OCI-M1 (cell line): Measurements from ENCODE around the gene STEAP3.

Experiments
- DNase-seq: peaks from one replicate; lab custom pipeline; 2025; lab: John Stamatoyannopoulos, UW

STEAP3 gene

GRCh38 chr2:119292226-119292625 is 68.6 kb downstream of the STEAP3 start:
- DNase-seq: no peak

- DNase-seq: no peak
Observed at GRCh38 chr2:119293254-119293653, 69.6 kb downstream of the STEAP3 start.

GRCh38 chr2:119293900-119294299 is 70.3 kb downstream of the STEAP3 start:
- no peak for DNase-seq

GRCh38 chr2:119294671-119295070 is 71.0 kb downstream of the STEAP3 start:
- DNase-seq: no peak

GRCh38 chr2:119295688-119296375 is 72.2 kb downstream of the STEAP3 start:
- no peak for DNase-seq

- DNase-seq: no peak
Observed at GRCh38 chr2:119301413-119301812, 77.8 kb downstream of the STEAP3 start.

- no peak for DNase-seq
Observed at GRCh38 chr2:119304847-119305246, 81.2 kb downstream of the STEAP3 start.

- DNase-seq: no peak
Observed at GRCh38 chr2:119305497-119306195, 82.0 kb downstream of the STEAP3 start.

- DNase-seq: no peak
Observed at GRCh38 chr2:119306196-119306590, 82.6 kb downstream of the STEAP3 start.

GRCh38 chr2:119307419-119308140 is 83.9 kb downstream of the STEAP3 start:
- no peak for DNase-seq

- DNase-seq: no peak
Observed at GRCh38 chr2:119308793-119309330, 85.2 kb downstream of the STEAP3 start.

- DNase-seq: no peak
Observed at GRCh38 chr2:119311371-119311770, 87.7 kb downstream of the STEAP3 start.

- DNase-seq: no peak
Observed at GRCh38 chr2:119311831-119312230, 88.2 kb downstream of the STEAP3 start.
